Smooth muscle cell (in vitro differentiated cells): Measurements from ENCODE around the gene MRLN. TPM values are rescaled to one million over a fixed set of nuclear protein-coding genes. Genes with fewer than 3 reads are reported as not detected.

Source experiments
- DNase-seq: peaks from one replicate; lab custom pipeline; 2025; ENCODE audit not compliant: unreplicated experiment; lab: John Stamatoyannopoulos, UW
- H2AFZ ChIP-seq: fragments of 200-600 bp; sonication (generic); 2 replicates; pipeline ENCODE4 v1.6.0; 2016; ENCODE audit warnings: antibody characterized with exemption, low read depth, mild to moderate bottlenecking
- H3F3A ChIP-seq: fragments of 200-600 bp; sonication (generic); 2 replicates; pipeline ENCODE4 v1.6.0; 2017; ENCODE audit warnings: antibody characterized with exemption, low read depth
- H3K27ac ChIP-seq: fragments of 200-600 bp; sonication (generic); 2 replicates; pipeline ENCODE4 v1.5.1; 2016; ENCODE audit warnings: low read depth, mild to moderate bottlenecking
- H3K27me3 ChIP-seq: fragments of 200-600 bp; sonication (generic); 2 replicates; pipeline ENCODE4 v1.6.1; 2016; ENCODE audit warnings: low read depth, mild to moderate bottlenecking
- H3K36me3 ChIP-seq: fragments of 200-600 bp; sonication (generic); 2 replicates; pipeline ENCODE4 v1.5.1; 2016; ENCODE audit warnings: low read depth
- H3K4me1 ChIP-seq: fragments of 200-600 bp; sonication (generic); 2 replicates; pipeline ENCODE4 v1.5.1; 2016; ENCODE audit warnings: low read depth
- H3K4me2 ChIP-seq: fragments of 200-600 bp; sonication (generic); 2 replicates; pipeline ENCODE4 v1.6.0; 2016; ENCODE audit warnings: mild to moderate bottlenecking
- H3K4me3 ChIP-seq: fragments of 200-600 bp; sonication (generic); 2 replicates; pipeline ENCODE4 v1.5.1; 2016; ENCODE audit warnings: mild to moderate bottlenecking
- H3K79me2 ChIP-seq: fragments of 200-600 bp; sonication (generic); 2 replicates; pipeline ENCODE4 v1.6.0; 2016; ENCODE audit warnings: low read depth, mild to moderate bottlenecking
- H3K9ac ChIP-seq: fragments of 200-600 bp; sonication (generic); 2 replicates; pipeline ENCODE4 v1.6.0; 2016; ENCODE audit warnings: low read depth
- H3K9me3 ChIP-seq: fragments of 200-600 bp; sonication (generic); replicated peaks from 2 replicates; pipeline ENCODE4 v1.5.1; 2016; ENCODE audit warnings: low read depth
- H4K20me1 ChIP-seq: fragments of 200-600 bp; sonication (generic); 2 replicates; pipeline ENCODE4 v1.6.0; 2016; ENCODE audit warnings: low read depth
- WGBS: methylation state at CpG from one replicate; pipeline ENCODE4 v1.1.7; 2016; ENCODE audit warnings: low lambda C conversion rate; 5-methylcytosine and 5-hydroxymethylcytosine counted together
- polyA plus RNA-seq: library from polyadenylated mRNA; unstranded; fragments of >200 nt; fragmentation: Nextera tagmentation; extraction: Ambion mirVana; gene quantifications from 2 replicates; pipeline ENCODE4 v1.2.1, GENCODE V29; 2016
- total RNA-seq: library from RNA; depleted of rRNA; stranded (reverse); fragments of >200 nt; gene quantifications from 2 replicates; pipeline ENCODE4 v1.2.3, GENCODE V29; 2014
- TF ChIP-seq, protein P1 (sequence below): fragments of 200-600 bp; sonication (generic); IDR thresholded peaks from 2 replicates; pipeline ENCODE4 v1.5.1; 2017; ENCODE audit warnings: borderline replicate concordance, mild to moderate bottlenecking, antibody characterized with exemption; ENCODE audit not compliant: insufficient read depth, poor library complexity, severe bottlenecking

MRLN gene
- total and polyA plus RNA-seq, 2 experiments from 2014 or later = not detected

DNA sequence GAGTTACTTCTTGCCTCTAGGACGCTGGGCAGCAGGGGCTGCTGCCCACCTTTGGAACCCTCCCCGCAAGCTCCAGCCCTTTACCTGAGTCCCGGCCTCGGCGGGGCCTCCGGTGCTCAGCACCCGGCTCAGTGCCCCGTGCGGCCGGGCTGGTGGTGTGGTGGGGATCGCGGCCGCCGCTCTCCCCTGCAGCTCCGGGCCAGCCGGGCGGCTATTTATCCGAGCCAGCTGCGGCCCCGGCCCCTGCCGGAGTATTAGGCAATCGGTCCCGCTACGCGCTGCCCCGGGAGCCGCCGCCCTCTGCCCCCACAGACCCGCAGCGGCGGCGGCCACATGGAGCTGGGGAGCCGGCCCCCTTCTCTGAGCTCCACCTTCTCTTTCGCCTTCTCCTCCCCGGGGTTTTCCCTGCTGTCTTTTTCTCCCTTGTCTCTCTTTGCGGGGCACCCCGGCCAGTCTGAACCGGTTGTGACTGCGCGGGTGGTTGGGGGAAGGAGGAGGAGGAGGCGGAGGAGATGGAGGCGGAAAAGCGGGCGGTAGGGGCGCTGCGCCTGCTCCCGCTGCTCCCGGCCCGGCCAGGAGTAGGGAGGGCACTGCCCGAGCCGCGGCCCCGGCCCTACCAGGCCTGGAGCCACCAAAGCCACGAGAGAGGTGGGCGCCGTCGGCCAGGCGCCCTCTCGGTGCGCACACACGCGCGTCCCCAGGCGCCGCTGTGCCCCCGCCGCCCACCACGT is 43.7 kb downstream of the MRLN start, which contains the start of gene SLC16A9:
TSS of gene SLC16A9 (minus strand) at position 456 of the 731 bp plus-strand sequence. CDS start 25,559 bp downstream, outside the sequence.
- peak; percentile 10 for DNase-seq
- H2AFZ ChIP-seq = peak within 1 kb of the TSS; percentile 96
- TF ChIP-seq, protein P1, sequence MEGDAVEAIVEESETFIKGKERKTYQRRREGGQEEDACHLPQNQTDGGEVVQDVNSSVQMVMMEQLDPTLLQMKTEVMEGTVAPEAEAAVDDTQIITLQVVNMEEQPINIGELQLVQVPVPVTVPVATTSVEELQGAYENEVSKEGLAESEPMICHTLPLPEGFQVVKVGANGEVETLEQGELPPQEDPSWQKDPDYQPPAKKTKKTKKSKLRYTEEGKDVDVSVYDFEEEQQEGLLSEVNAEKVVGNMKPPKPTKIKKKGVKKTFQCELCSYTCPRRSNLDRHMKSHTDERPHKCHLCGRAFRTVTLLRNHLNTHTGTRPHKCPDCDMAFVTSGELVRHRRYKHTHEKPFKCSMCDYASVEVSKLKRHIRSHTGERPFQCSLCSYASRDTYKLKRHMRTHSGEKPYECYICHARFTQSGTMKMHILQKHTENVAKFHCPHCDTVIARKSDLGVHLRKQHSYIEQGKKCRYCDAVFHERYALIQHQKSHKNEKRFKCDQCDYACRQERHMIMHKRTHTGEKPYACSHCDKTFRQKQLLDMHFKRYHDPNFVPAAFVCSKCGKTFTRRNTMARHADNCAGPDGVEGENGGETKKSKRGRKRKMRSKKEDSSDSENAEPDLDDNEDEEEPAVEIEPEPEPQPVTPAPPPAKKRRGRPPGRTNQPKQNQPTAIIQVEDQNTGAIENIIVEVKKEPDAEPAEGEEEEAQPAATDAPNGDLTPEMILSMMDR = peak; percentile 14
- H3K27ac ChIP-seq = no peak within 1 kb of the TSS
- peaks cover 5% of the 10 kb centered on the region for H3K4me1 ChIP-seq
- H3F3A ChIP-seq = no peaks in the 10 kb centered on the region
- H3K4me2 ChIP-seq = peak within 1 kb of the TSS; percentile 94
- H3K9me3 ChIP-seq = no peaks in the 10 kb centered on the region
- whole genome bisulfite sequencing = under 1% methylated on average over 63 of the region's 68 CpGs
- no peaks in the 10 kb centered on the region for H4K20me1 ChIP-seq
- no peaks in the 10 kb centered on the region for H3K36me3 ChIP-seq
- peak within 1 kb of the TSS; percentile 67 for H3K4me3 ChIP-seq
- peaks cover 29% of the 10 kb centered on the region for H3K27me3 ChIP-seq
- H3K79me2 ChIP-seq = no peaks in the 10 kb centered on the region
- H3K9ac ChIP-seq = peak within 1 kb of the TSS; percentile 23

DNA sequence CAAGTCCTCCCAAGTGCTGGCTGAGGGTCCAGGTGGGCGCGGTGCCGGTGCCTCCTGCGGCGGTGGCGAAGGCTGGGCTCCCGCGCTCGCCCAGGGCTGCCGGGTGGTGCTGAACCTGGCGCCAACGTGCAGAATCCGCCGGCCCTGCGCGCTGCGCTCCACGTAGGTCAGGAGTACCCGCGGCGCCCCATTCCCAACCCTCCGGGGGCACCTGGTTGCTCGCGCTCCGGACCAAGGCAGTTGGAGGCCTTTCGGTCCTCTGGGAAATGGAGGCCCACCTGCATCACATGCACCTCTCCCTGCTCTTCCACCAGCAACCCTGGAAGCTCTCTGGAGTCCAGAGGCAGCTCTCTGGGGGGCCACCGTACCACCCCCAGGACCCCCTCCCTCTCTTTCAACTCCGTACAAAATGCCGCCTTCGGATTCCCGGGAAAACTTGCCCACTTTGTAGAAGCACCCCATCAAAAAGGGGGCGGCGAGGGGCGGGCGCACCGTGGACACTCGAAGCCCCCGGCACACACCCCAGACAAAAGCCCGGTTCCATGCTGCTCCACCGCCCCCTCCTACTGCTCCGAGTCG is 44.4 kb downstream of the MRLN start:
- Histone ChIP-seq H3K4me2 (peak overlapping the region; percentile 94), H3K27ac (no peak overlapping the region), H3K4me3 (peak overlapping the region; percentile 67), H3K27me3 (peaks cover 29% of the 10 kb centered on the region), H3K36me3 (no peaks in the 10 kb centered on the region), H3K79me2 (no peaks in the 10 kb centered on the region), H3K9me3 (no peaks in the 10 kb centered on the region), H2AFZ (peak overlapping the region; percentile 96), H3K4me1 (peaks cover 5% of the 10 kb centered on the region), H3K9ac (peak overlapping the region; percentile 23), H4K20me1 (no peaks in the 10 kb centered on the region), H3F3A (no peaks in the 10 kb centered on the region)
- no peak for DNase-seq
- TF ChIP-seq, protein P1 = no peak
- WGBS = 3% methylated on average over 42 of the region's 42 CpGs

DNA sequence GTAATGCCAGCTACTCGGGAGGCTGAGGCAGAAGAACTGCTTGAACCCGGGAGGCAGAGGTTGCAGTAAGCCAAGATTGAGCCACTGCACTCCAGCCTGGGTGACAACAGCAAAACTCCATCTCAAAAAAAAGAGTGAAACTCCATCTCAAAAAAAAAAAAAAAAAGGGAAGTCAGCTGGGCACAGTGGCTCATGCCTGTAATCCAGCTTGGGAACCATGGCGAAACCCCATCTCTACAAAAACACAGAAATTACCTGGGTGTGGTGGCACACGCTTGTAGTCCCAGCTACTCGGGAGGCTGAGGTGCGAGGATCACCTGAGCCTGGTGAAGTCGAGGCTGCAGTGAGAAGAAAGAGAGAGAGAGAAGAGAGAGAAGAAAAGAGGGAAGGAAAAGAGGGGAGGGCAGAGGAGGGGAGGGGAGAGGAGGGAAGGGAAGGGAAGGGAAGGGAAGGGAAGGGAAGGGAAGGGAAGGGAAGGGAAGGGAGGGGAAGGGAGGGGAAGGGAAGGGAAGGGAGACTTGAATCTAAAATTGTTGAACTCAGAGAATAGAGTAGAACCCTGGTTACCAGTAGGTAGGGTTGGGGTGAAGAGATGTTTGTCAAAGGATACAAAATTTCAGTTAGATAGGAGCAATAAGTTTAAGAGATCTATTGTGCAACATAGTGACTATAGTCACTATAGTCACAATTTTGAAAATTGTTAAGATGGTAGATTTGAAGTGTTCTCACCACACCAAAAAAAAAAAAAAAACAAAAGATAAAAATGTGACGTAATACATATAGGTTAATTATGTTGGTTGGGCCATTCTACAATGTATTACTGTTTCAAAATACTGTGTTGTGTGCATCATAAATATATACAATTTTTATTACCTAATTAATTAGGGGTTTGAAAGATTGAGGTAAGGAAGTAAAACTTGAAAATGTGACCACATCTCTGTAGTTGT is 46.1 kb downstream of the MRLN start:
- Histone ChIP-seq H4K20me1 (no peaks in the 10 kb centered on the region), H3K27me3 (peaks cover 29% of the 10 kb centered on the region), H3K4me1 (peaks cover 5% of the 10 kb centered on the region), H3K9ac (no peak overlapping the region), H3K27ac (no peak overlapping the region), H3F3A (no peaks in the 10 kb centered on the region), H3K4me2 (no peak overlapping the region), H3K36me3 (no peaks in the 10 kb centered on the region), H3K4me3 (no peak overlapping the region), H3K9me3 (no peaks in the 10 kb centered on the region), H3K79me2 (no peaks in the 10 kb centered on the region), H2AFZ (no peak overlapping the region)
- DNase-seq = no peak
- WGBS = 94% methylated on average over 8 of the region's 8 CpGs
- TF ChIP-seq, protein P1 = no peak
